Measurements from ENCODE around the gene GNB5.

The GNB5 gene

GRCh38 chr15:52164631-52165265 lies 26.4 kb downstream of the GNB5 start:
- no peak for DNase-seq

- DNase-seq = no peak
Observed at GRCh38 chr15:52163321-52164190, 27.6 kb downstream of the GNB5 start.

- DNase-seq = no peak
Observed at GRCh38 chr15:52162876-52163275, 28.3 kb downstream of the GNB5 start.

- no peak for DNase-seq
Observed at GRCh38 chr15:52162260-52162659, 28.9 kb downstream of the GNB5 start.

GRCh38 chr15:52161406-52161966 lies 29.7 kb downstream of the GNB5 start:
- no peak for DNase-seq

GRCh38 chr15:52159645-52160044 lies 31.5 kb downstream of the GNB5 start:
- DNase-seq = no peak

- DNase-seq = no peak
Observed at GRCh38 chr15:52158084-52158765, 33.0 kb downstream of the GNB5 start.

- DNase-seq = no peak
Observed at GRCh38 chr15:52155878-52156277, 35.3 kb downstream of the GNB5 start.

- DNase-seq = no peak
Observed at GRCh38 chr15:52154896-52155865, 36.0 kb downstream of the GNB5 start.

- no peak for DNase-seq
Observed at GRCh38 chr15:52153900-52154895, 37.0 kb downstream of the GNB5 start.

GRCh38 chr15:52151353-52151752 lies 39.8 kb downstream of the GNB5 start:
- no peak for DNase-seq

GRCh38 chr15:52150871-52151270 lies 40.3 kb downstream of the GNB5 start:
- no peak for DNase-seq

- no peak for DNase-seq
Observed at GRCh38 chr15:52150043-52150825, 41.0 kb downstream of the GNB5 start.

GRCh38 chr15:52148403-52148802 lies 42.8 kb downstream of the GNB5 start:
- no peak for DNase-seq

- DNase-seq = no peak
Observed at GRCh38 chr15:52146776-52147175, 44.4 kb downstream of the GNB5 start.

GRCh38 chr15:52146261-52146660 lies 44.9 kb downstream of the GNB5 start:
- DNase-seq = no peak

GRCh38 chr15:52144656-52145178 lies 46.5 kb downstream of the GNB5 start:
- peak; percentile 47 for DNase-seq

GRCh38 chr15:52143873-52144272 lies 47.3 kb downstream of the GNB5 start:
- DNase-seq = no peak

GRCh38 chr15:52140646-52141045 lies 50.5 kb downstream of the GNB5 start:
- DNase-seq = no peak

Data from right hindlimb (tissue), 1 donor.